Osteoblast (primary cell): Measurements from ENCODE around the gene RASA4B. TPM values are rescaled to one million over a fixed set of nuclear protein-coding genes. Genes with fewer than 3 reads are reported as not detected.

ENCODE experiments used
- DNase-seq: peaks from one replicate; pipeline ENCODE4 v3.0.0; 2011; ENCODE audit warnings: low spot score, mixed read lengths; ENCODE audit not compliant: insufficient read length; ENCODE audit errors: missing footprints
- H2AFZ ChIP-seq: 2 replicates; pipeline ENCODE4 v1.6.0; 2011; ENCODE audit warnings: mild to moderate bottlenecking, low read length
- H3K27ac ChIP-seq: 2 replicates; pipeline ENCODE4 v1.5.1; 2011; ENCODE audit warnings: mild to moderate bottlenecking, low read depth, low read length, moderate library complexity
- H3K27me3 ChIP-seq: 2 replicates; pipeline ENCODE4 v1.6.0; 2012; ENCODE audit warnings: mild to moderate bottlenecking, control low read depth, inconsistent platforms, low read length, moderate library complexity; ENCODE audit not compliant: insufficient read depth
- H3K36me3 ChIP-seq: 2 replicates; pipeline ENCODE4 v1.5.1; 2011; ENCODE audit warnings: mild to moderate bottlenecking, low read length, control low read depth, moderate library complexity; ENCODE audit not compliant: insufficient read depth
- H3K4me1 ChIP-seq: 2 replicates; pipeline ENCODE4 v1.5.1; 2011; ENCODE audit warnings: mild to moderate bottlenecking, low read length, control low read depth, moderate library complexity; ENCODE audit not compliant: insufficient read depth
- H3K4me2 ChIP-seq: 2 replicates; pipeline ENCODE4 v1.6.0; 2011; ENCODE audit warnings: mild to moderate bottlenecking, low read length; ENCODE audit not compliant: insufficient read depth
- H3K4me3 ChIP-seq: fragments of 200-600 bp; sonication (generic); 3 replicates; pipeline ENCODE4 v1.5.1; 2012; ENCODE audit warnings: mild to moderate bottlenecking, low read length, inconsistent platforms; ENCODE audit not compliant: insufficient read depth
- H3K79me2 ChIP-seq: 2 replicates; pipeline ENCODE4 v1.6.0; 2012; ENCODE audit warnings: mild to moderate bottlenecking, low read length, control low read depth, inconsistent platforms; ENCODE audit not compliant: insufficient read depth
- H3K9me3 ChIP-seq: 2 replicates; pipeline ENCODE4 v1.5.1; 2011; ENCODE audit warnings: low read depth, low read length, control low read depth
- H4K20me1 ChIP-seq: 2 replicates; pipeline ENCODE4 v1.6.0; 2012; ENCODE audit warnings: mild to moderate bottlenecking, low read length, control low read depth; ENCODE audit not compliant: insufficient read depth
- total RNA-seq: library from RNA; depleted of rRNA; stranded (reverse); fragments of >200 nt; gene quantifications from 2 replicates; pipeline ENCODE4 v1.2.3, GENCODE V29; 2012
- TF ChIP-seq, protein P1 (sequence below): IDR thresholded peaks from 2 replicates; pipeline ENCODE4 v1.5.1; 2011; ENCODE audit warnings: mild to moderate bottlenecking, low read depth, low read length, moderate library complexity; ENCODE audit errors: extremely low read depth

Gene RASA4B
- total RNA-seq, 1 donor = 3.3 TPM

DNA sequence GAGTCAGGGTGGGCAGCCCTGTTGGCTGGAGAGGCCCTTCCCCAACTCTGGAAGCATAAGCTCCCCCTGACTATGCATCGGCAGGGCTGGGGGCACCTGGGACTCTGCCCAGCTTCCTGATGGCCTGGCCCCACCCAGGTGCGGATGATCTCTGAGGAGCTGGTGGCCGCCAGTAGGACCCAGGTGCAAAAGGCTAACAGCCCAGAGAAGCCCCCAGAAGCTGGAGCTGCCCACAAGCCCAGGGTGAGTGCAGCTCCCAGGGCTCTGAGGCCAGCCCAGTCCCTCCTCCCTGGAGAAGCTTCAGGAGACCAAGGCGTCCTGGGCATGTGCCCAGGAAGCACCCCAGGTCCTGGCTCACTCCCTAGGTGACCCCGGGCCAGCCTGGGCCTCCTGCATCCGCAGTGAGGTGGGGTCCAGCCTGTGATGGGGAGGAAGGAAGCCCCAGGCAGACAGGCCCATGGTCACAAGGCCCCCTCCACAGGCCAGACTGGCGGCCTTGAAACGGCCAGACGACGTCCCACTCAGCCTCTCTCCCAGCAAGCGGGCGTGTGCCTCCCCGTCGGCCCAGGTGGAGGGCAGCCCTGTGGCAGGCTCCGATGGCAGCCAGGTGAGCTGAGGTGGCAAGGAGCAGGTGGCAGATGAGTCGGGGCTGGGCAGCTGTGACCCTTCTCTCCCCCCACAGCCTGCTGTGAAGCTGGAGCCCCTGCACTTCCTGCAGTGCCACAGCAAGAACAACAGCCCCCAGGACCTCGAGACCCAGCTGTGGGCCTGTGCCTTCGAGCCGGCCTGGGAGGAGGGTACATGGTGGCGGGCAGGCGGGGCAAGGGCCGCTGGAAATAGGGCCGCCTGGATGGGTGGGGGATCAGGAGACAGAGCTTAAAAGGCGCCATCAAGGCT lies 49.7 kb downstream of the RASA4B start:
- peak; percentile 88 for DNase-seq
- no peak overlapping the region for H3K4me2 ChIP-seq
- H3K36me3 ChIP-seq = peaks cover 12% of the 10 kb centered on the region
- peaks cover 25% of the 10 kb centered on the region for H3K79me2 ChIP-seq
- no peak overlapping the region for H3K27ac ChIP-seq
- H4K20me1 ChIP-seq = no peaks in the 10 kb centered on the region
- H3K4me1 ChIP-seq = peaks cover 13% of the 10 kb centered on the region
- no peaks in the 10 kb centered on the region for H3K9me3 ChIP-seq
- no peaks in the 10 kb centered on the region for H3K27me3 ChIP-seq
- TF ChIP-seq, protein P1, sequence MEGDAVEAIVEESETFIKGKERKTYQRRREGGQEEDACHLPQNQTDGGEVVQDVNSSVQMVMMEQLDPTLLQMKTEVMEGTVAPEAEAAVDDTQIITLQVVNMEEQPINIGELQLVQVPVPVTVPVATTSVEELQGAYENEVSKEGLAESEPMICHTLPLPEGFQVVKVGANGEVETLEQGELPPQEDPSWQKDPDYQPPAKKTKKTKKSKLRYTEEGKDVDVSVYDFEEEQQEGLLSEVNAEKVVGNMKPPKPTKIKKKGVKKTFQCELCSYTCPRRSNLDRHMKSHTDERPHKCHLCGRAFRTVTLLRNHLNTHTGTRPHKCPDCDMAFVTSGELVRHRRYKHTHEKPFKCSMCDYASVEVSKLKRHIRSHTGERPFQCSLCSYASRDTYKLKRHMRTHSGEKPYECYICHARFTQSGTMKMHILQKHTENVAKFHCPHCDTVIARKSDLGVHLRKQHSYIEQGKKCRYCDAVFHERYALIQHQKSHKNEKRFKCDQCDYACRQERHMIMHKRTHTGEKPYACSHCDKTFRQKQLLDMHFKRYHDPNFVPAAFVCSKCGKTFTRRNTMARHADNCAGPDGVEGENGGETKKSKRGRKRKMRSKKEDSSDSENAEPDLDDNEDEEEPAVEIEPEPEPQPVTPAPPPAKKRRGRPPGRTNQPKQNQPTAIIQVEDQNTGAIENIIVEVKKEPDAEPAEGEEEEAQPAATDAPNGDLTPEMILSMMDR = no peak
- no peak overlapping the region for H3K4me3 ChIP-seq
- no peak overlapping the region for H2AFZ ChIP-seq

GRCh38 chr7:102466097-102466496 lies 51.5 kb downstream of the RASA4B start:
- no peaks in the 10 kb centered on the region for H3K27me3 ChIP-seq
- H3K27ac ChIP-seq = no peak overlapping the region
- peaks cover 13% of the 10 kb centered on the region for H3K4me1 ChIP-seq
- H2AFZ ChIP-seq = no peak overlapping the region
- peak; percentile 73 for DNase-seq
- no peaks in the 10 kb centered on the region for H3K9me3 ChIP-seq
- peak overlapping the region; percentile 86 for H3K4me2 ChIP-seq
- H3K4me3 ChIP-seq = peak overlapping the region; percentile 91
- TF ChIP-seq, protein P1 = no peak
- peaks cover 5% of the 10 kb centered on the region for H4K20me1 ChIP-seq
- H3K36me3 ChIP-seq = no peaks in the 10 kb centered on the region
- peaks cover 36% of the 10 kb centered on the region for H3K79me2 ChIP-seq

DNA sequence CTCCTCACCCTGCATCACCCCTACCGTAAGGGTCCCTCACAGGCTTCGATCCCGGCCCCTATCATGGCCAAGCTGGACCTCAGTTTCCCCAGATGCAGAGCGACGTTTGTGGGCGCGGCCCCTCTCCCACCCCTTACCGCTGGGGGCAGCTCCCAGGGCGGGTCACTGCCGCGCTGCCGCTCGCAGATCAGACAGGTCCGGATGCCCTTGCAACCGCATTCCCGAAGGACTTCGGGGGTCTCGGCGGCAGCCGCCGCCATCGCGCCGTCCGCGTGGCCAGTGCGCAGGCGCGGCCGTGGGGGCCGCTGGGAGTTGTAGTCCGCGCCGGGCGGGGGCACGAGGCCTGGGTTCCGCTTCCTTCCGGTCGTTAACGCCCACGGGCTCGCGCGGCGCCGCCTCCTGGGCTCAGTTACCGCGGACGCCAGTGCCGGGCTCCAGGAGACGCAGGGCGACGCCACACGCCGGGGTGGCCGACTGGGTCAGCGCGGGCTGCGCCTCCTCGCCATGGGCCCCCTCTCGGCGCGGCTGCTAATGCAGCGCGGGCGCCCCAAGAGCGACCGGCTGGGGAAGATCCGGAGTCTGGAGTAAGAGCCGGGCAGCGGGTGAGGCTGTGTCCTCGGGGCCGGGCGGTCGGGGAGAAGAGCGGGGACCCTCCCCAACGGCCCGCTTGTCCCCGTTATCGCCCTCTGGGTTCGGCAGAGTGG lies 52.8 kb downstream of the RASA4B start, which contains the start of the genes ALKBH4 and LRWD1:
ALKBH4 (minus strand) TSS at position 287 of the 704 bp plus-strand sequence; CDS start at position 260, 27 bp downstream.
LRWD1 (plus strand) TSS at position 408 of the 704 bp plus-strand sequence; CDS start at position 505, 97 bp downstream.
- H3K79me2 ChIP-seq = peaks cover 40% of the 10 kb centered on the region
- no peaks in the 10 kb centered on the region for H3K9me3 ChIP-seq
- peak within 1 kb of the TSS; percentile 86 for H3K4me2 ChIP-seq
- peaks cover 13% of the 10 kb centered on the region for H3K4me1 ChIP-seq
- DNase-seq = peak; percentile 100
- H3K4me3 ChIP-seq = peak within 1 kb of the TSS; percentile 91
- peaks cover 5% of the 10 kb centered on the region for H4K20me1 ChIP-seq
- H3K27ac ChIP-seq = peak within 1 kb of the TSS; percentile 70
- TF ChIP-seq, protein P1 = no peak
- no peaks in the 10 kb centered on the region for H3K36me3 ChIP-seq
- peak within 1 kb of the TSS; percentile 94 for H2AFZ ChIP-seq
- H3K27me3 ChIP-seq = no peaks in the 10 kb centered on the region
